Chondrocyte (in vitro differentiated cells): ENCODE data around the gene MIPOL1. TPM values are rescaled to one million over a fixed set of nuclear protein-coding genes. Genes with fewer than 3 reads are reported as not detected.
"Not testable (repeated sequence)": the region's sequence is repeated elsewhere in the genome, so short reads cannot be mapped to it uniquely, and the experiment has no call there.

ENCODE experiments used
- DNase-seq: peaks from one replicate; pipeline ENCODE4 v3.0.0; 2021; ENCODE audit warnings: mixed read lengths, low spot score
- H3K27ac Mint-ChIP-seq: one replicate; pipeline ENCODE4 v1.8.0; 2021; ENCODE audit warnings: mild to moderate bottlenecking, moderate library complexity, mixed read lengths; ENCODE audit not compliant: unreplicated experiment
- H3K27me3 Mint-ChIP-seq: 2 replicates; pipeline ENCODE4 v1.8.0; 2021; ENCODE audit warnings: low read depth, mixed read lengths
- H3K36me3 Mint-ChIP-seq: 2 replicates; pipeline ENCODE4 v1.8.0; 2021; ENCODE audit warnings: low read depth, mixed read lengths
- H3K4me1 Mint-ChIP-seq: 2 replicates; pipeline ENCODE4 v1.8.0; 2021; ENCODE audit warnings: low read depth, mild to moderate bottlenecking, mixed read lengths
- H3K4me3 Mint-ChIP-seq: one replicate; pipeline ENCODE4 v1.8.0; 2021; ENCODE audit warnings: mild to moderate bottlenecking, moderate library complexity, mixed read lengths; ENCODE audit not compliant: unreplicated experiment
- H3K9me3 Mint-ChIP-seq: 2 replicates; pipeline ENCODE4 v1.8.0; 2021; ENCODE audit warnings: low read depth, mixed read lengths
- CTCF ChIP-seq: fragments of 200-600 bp; sonication (generic); IDR thresholded peaks from 2 replicates; pipeline ENCODE4 v1.5.0; 2021; ENCODE audit warnings: antibody characterized with exemption, mild to moderate bottlenecking, moderate library complexity
- total RNA-seq: library from RNA; stranded (reverse); gene quantifications from 3 replicates; pipeline ENCODE4 v1.2.1, GENCODE V29; 2021

Gene MIPOL1
- total RNA-seq, 1 donor from 2014 or later = 9.8 TPM

- no peak for DNase-seq
- Mint-ChIP-seq H3K27ac (no peak overlapping the region), H3K27me3 (no peaks in the 10 kb centered on the region), H3K4me3 (no peak overlapping the region), H3K4me1 (no peaks in the 10 kb centered on the region), H3K36me3 (peaks cover 1% of the 10 kb centered on the region), H3K9me3 (no peaks in the 10 kb centered on the region)
- TF ChIP-seq CTCF = no peak
Observed at GRCh38 chr14:37278636-37279538, 81.2 kb downstream of the MIPOL1 start.

- Mint-ChIP-seq H3K4me1 (no peaks in the 10 kb centered on the region), H3K36me3 (peaks cover 1% of the 10 kb centered on the region), H3K4me3 (no peak overlapping the region), H3K27ac (no peak overlapping the region), H3K9me3 (no peaks in the 10 kb centered on the region), H3K27me3 (no peaks in the 10 kb centered on the region)
- DNase-seq = no peak
- TF ChIP-seq CTCF = no peak
Observed at GRCh38 chr14:37279818-37280217, 82.1 kb downstream of the MIPOL1 start.

- Mint-ChIP-seq H3K9me3 (no peaks in the 10 kb centered on the region), H3K27me3 (no peaks in the 10 kb centered on the region), H3K27ac (no peak overlapping the region), H3K36me3 (peaks cover 8% of the 10 kb centered on the region), H3K4me3 (no peak overlapping the region), H3K4me1 (no peaks in the 10 kb centered on the region)
- TF ChIP-seq CTCF = no peak
- DNase-seq = no peak
Observed at GRCh38 chr14:37284760-37285159, 87.0 kb downstream of the MIPOL1 start.

- Mint-ChIP-seq H3K4me1 (no peaks in the 10 kb centered on the region), H3K9me3 (no peaks in the 10 kb centered on the region), H3K27ac (no peak overlapping the region), H3K36me3 (peaks cover 10% of the 10 kb centered on the region), H3K27me3 (no peaks in the 10 kb centered on the region), H3K4me3 (no peak overlapping the region)
- TF ChIP-seq CTCF = no peak
- no peak for DNase-seq
Observed at GRCh38 chr14:37285220-37285619, 87.5 kb downstream of the MIPOL1 start.

GRCh38 chr14:37289688-37290087, 92.0 kb downstream of the MIPOL1 start:
- Mint-ChIP-seq H3K4me1 (no peaks in the 10 kb centered on the region), H3K9me3 (peaks cover 13% of the 10 kb centered on the region), H3K4me3 (no peak overlapping the region), H3K36me3 (peaks cover 28% of the 10 kb centered on the region), H3K27ac (no peak overlapping the region), H3K27me3 (no peaks in the 10 kb centered on the region)
- DNase-seq = no peak
- no peak for TF ChIP-seq CTCF

- H3K36me3 Mint-ChIP-seq = peaks cover 23% of the 10 kb centered on the region
- H3K27me3 Mint-ChIP-seq, H3K4me3 Mint-ChIP-seq, H3K4me1 Mint-ChIP-seq, DNase-seq, H3K27ac Mint-ChIP-seq: not testable (repeated sequence)
- H3K9me3 Mint-ChIP-seq = peaks cover 30% of the 10 kb centered on the region
Observed at GRCh38 chr14:37295262-37295661, 97.5 kb downstream of the MIPOL1 start.
